ENCODE measurements around the gene TNKS1BP1.
"Not testable (repeated sequence)": the region's sequence is repeated elsewhere in the genome, so short reads cannot be mapped to it uniquely, and the experiment has no call there.

TNKS1BP1 gene, protein sequence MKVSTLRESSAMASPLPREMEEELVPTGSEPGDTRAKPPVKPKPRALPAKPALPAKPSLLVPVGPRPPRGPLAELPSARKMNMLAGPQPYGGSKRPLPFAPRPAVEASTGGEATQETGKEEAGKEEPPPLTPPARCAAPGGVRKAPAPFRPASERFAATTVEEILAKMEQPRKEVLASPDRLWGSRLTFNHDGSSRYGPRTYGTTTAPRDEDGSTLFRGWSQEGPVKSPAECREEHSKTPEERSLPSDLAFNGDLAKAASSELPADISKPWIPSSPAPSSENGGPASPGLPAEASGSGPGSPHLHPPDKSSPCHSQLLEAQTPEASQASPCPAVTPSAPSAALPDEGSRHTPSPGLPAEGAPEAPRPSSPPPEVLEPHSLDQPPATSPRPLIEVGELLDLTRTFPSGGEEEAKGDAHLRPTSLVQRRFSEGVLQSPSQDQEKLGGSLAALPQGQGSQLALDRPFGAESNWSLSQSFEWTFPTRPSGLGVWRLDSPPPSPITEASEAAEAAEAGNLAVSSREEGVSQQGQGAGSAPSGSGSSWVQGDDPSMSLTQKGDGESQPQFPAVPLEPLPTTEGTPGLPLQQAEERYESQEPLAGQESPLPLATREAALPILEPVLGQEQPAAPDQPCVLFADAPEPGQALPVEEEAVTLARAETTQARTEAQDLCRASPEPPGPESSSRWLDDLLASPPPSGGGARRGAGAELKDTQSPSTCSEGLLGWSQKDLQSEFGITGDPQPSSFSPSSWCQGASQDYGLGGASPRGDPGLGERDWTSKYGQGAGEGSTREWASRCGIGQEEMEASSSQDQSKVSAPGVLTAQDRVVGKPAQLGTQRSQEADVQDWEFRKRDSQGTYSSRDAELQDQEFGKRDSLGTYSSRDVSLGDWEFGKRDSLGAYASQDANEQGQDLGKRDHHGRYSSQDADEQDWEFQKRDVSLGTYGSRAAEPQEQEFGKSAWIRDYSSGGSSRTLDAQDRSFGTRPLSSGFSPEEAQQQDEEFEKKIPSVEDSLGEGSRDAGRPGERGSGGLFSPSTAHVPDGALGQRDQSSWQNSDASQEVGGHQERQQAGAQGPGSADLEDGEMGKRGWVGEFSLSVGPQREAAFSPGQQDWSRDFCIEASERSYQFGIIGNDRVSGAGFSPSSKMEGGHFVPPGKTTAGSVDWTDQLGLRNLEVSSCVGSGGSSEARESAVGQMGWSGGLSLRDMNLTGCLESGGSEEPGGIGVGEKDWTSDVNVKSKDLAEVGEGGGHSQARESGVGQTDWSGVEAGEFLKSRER (N-terminal part only)

DNA sequence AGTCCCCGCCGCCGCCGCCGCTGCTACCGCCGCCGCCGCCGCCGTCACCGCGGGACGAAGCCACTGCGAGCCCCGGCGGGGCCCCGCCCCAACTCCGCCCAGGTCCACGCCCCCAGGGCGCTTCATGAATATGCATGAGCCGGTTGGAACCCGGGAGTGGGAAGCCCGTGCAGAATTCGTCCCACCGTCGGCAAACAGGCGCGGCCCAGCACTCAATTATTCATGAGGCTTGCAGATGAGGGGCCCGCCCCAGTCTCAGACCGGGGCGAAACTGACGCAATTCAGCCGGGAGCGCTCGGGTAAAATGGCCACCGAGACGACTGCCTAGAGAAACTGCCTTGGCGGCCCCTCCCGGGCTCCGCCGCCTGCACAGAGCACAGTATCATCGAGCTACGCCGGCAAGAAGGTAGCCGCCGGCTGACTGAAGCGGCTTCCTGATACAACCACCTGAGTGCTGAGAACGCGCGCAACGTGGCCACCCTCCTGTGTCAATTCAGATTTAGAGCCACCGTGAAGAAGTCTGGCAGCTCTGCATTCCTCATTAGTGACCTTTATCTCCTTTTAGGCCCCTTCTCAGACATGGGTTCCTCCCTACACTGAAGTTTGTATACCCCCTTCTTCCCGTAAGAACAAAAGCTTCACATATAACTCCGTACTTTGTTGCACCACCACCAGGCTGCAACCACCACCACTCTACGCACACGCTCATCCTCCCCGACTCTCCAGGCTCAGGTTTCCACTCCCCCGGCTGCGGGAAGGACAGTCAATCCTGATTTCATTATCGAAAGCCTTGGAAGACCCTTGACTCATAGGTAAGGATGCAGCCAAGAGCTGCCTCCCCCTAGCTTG lies at the start of gene TNKS1BP1:
TNKS1BP1 (minus strand) TSS at position 67 of the 849 bp plus-strand sequence. CDS start 3,067 bp downstream, outside the sequence.
- peak; percentile 79 for DNase-seq

- no peak for DNase-seq
Observed at GRCh38 chr11:57373146-57373545, 48.4 kb upstream of the TNKS1BP1 start.

DNA sequence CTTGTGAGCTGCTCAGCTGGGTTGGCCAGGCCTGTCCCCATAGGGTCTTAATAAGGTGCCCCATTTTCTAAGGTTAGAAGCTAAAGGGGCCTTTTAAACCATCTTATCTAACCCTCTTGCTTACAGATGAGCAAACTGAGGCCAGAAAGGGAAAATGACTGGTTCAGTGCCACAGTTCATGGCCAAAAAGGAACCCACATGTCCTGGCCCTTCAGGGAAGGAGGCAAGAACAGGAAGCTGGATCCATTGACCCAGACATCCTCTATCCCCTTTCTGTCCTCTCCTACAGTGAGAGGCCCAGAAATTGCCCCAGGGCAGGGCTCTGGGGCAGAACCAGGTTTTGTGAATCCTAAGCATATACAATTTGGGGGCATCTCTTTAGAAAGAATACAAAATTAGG lies 46.2 kb upstream of the TNKS1BP1 start:
- DNase-seq, result no peak

- peak; percentile 71 for DNase-seq
Observed at GRCh38 chr11:57370251-57370650, 45.5 kb upstream of the TNKS1BP1 start.

GRCh38 chr11:57368845-57369232 lies 44.1 kb upstream of the TNKS1BP1 start:
- DNase-seq, result peak; percentile 73

DNA sequence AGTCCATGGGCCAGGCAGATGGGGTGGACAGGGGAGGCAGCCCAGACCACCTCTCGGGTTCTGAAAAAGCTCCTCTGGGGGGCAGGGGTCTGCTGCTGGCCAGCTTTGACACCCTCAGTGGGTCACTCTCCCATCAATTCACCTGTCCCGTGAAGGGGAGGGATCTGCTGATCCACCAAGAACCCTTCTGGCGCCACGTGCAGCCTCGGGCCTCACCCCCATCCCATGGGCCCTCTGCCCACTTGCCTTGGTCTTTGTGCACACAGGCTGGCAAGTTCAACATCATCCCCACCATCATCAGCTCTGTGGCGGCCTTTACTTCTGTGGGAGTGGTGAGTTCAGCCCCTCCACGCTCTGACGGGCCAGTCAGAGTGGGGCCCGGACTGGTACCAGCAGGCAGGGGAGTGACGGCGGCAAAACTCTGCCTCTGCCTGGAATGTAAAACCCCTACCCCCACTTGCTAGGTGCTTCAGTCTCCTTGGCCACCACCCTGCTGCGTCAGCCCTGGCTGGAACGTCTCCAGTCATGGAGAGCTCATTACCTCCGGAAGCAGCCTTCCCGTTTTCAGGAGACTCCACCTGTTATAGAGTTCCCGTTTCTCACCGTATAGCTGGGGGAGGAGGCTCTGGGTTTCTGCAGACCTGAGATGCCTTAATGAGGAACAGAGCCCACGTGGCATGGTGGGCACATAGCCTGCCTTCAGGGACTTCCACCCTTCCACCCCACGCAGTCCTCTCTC lies 43.5 kb upstream of the TNKS1BP1 start:
- DNase-seq, result peak; percentile 49

GRCh38 chr11:57364851-57365660 lies 40.3 kb upstream of the TNKS1BP1 start:
- no peak for DNase-seq

DNA sequence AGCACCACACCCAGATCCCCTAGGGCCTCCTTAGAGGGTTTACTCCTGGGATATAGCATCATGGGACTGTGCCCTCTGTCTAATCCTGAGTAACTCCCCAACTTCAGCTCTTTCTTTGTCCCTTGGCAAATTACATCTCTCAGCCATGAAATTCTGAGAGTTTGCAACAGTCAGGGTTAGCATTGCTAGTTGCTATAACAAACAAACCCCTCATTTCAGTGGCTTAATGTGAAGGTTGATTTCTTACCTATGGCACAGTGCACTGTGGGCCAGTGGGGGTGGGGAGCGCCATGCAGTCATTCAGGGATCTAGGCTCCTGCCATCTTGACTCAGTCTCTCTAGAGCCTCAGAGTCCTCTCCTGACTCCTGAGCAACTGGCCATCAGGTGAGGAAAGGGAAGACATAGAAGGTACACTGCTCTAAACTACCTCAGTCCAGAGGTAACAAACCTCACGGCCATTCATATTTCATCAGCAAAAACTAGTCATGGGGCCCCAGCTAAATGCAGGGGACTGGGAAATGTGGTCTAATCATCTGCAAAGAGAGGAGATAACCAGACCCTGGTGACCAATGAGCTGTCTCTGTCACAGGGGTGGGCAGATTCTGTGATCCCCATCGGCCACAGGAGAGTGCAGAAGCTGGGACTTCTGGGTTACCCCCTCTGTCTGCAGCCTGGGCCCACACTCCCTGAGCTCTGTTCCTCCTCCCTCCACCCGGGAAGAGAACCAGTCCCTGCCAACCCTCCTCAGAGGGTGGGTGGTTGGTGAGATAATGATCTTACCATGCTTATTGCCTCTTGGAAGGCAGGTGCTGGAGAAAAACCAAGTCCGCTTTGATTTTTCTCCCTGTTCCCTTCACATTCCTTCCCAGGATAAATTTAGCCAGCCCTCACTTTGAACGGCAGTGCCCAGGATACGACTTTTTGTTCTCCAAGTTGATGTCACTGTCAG lies 38.7 kb upstream of the TNKS1BP1 start:
- no peak for DNase-seq

- DNase-seq, result no peak
Observed at GRCh38 chr11:57361926-57362325, 37.2 kb upstream of the TNKS1BP1 start.

DNA sequence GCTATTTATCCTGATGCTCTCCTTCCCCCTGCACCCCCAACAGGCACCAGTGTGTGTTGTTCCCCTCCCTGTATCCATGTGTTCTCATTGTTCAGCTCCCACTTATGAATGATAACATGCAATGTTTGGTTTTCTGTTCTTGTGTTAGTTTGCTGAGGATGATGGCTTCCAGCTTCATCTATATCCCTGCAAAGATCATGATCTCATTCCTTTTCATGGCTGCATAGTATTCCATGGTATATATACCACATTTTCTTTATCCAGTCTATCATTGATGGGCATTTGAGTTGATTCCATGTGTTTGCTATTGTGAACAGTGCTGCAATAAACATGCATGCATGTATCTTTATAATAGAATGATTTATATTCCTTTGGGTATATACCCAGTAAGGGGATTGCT lies 36.7 kb upstream of the TNKS1BP1 start:
- not testable (repeated sequence) for DNase-seq

DNA sequence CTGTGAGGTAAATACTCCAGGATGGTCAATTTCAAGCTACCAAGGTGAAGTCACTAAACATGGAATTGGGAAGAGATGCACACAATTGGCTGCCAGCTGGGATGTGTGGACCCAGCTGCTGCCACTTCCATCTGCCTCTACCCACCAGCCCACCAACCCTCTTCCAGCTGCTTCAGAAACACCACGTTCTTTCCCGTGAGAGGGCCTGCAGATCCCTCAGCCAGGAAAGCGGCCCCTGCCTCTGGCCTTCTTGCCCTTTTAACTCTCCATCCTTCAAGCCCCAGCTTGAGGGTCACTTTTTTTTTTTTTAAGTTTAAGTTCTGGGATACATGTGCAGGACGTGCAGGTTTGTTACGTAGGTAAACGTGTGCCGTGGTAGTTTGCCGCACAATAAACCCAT lies 36.2 kb upstream of the TNKS1BP1 start:
- DNase-seq, result peak; percentile 18

DNA sequence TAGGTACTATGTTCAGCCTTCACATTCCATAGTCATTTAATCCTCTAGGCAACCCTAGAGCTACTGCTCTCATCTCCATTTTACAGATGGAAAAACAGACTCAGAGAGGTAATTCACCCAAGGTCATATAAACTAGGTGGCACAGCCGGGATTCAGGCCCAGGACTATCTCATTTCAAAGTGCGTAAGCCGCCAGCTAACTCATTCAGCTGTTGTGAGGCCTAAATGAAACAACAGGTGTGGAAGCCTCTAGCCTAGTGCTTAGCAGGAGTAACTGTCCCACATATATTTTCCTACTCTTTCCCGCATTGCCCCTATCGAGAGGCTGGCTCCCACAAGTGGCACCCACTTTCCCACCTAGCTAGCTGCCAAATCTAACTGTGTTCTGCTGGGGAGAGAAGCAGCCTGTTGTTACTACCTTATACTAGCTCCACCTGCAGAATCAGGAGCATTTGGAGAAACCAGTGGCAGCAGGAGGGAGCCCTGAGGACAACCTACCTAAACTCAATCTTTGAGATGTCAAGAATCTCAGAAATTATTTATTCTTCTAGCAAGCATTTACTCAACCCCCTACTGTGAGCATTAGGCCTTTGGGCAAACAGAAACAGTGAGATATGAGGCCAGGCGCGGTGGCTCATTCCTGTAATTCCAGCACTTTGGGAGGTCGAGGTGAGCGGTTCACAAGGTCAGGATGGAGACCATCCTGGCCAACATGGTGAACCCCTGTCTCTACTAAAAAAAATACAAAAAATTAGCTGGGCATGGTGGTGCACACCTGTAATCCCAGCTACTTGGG lies 35.3 kb upstream of the TNKS1BP1 start:
- no peak for DNase-seq

GRCh38 chr11:57359396-57359795 lies 34.6 kb upstream of the TNKS1BP1 start:
- no peak for DNase-seq

- DNase-seq, result no peak
Observed at GRCh38 chr11:57358991-57359390, 34.2 kb upstream of the TNKS1BP1 start.

DNA sequence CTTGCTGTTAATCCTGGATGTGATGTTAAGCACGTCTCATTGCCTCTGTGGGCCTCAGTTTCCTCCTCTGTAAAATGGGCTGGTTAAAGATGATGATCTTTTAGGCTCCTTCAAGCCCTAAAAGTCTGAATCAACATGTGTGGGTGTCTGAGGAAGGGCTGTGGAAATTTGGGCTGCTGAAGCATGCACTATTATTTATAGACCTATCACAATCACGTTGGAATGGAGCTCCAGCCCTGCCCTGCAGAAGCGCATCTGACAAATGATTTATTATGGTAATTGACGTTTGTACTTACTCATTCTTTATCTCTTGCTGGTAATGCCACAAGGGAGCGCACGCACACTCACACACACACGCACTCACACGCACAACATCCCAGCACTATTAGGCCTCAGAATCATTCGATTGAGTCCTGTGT lies 33.8 kb upstream of the TNKS1BP1 start:
- DNase-seq, result no peak

- peak; percentile 57 for DNase-seq
Observed at GRCh38 chr11:57357856-57358255, 33.1 kb upstream of the TNKS1BP1 start.

GRCh38 chr11:57357310-57357709 lies 32.6 kb upstream of the TNKS1BP1 start:
- no peak for DNase-seq

DNA sequence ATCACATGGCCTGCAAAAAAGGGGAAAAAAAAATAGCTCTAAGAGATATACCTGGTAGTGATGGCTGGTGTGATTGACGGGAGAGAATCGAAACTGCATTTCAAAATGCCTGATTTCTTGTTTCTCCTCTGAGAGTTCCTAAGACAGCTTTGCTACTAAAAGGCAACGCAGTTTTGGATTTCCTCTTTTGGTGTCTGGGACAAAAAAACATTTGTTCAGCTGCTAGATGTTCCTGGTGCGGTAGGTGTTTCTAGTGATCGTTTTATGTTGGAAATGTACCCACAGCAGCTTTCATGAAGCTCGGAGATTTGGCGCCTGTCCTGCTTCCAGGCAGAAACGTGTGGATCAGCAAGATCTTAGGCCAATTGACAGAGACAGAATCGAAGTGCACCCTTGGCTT lies 31.5 kb upstream of the TNKS1BP1 start:
- no peak for DNase-seq
